ENCODE measurements around the gene RAPSN. TPM values are rescaled to one million over a fixed set of nuclear protein-coding genes. Genes with fewer than 3 reads are reported as not detected.

The RAPSN gene
- total RNA-seq, 1 donor from 2014 or later: 0.64 TPM

- DNase-seq: peak; percentile 76
- H3K27ac ChIP-seq: peak overlapping the region; percentile 95
- ATAC-seq: peak; percentile 8
- H3K9me3 ChIP-seq: no peaks in the 10 kb centered on the region
- H3K36me3 ChIP-seq: no peaks in the 10 kb centered on the region
- H3K4me1 ChIP-seq: peaks cover 27% of the 10 kb centered on the region
- intact Hi-C loops (cut with DNase I): no loop called here
- TF ChIP-seq CTCF (IDR thresholded peaks at IDR 0.05): no peak
- peak overlapping the region; percentile 25 for H3K4me3 ChIP-seq
- no peaks in the 10 kb centered on the region for H3K27me3 ChIP-seq
Measured at GRCh38 chr11:47393163-47394049, 55.5 kb downstream of the RAPSN start.

GRCh38 chr11:47392546-47393162 is 56.3 kb downstream of the RAPSN start:
- H3K36me3 ChIP-seq: no peaks in the 10 kb centered on the region
- peak overlapping the region; percentile 95 for H3K27ac ChIP-seq
- H3K9me3 ChIP-seq: no peaks in the 10 kb centered on the region
- no peak for TF ChIP-seq CTCF (IDR thresholded peaks at IDR 0.05)
- H3K4me3 ChIP-seq: no peak overlapping the region
- DNase-seq (no peak), ATAC-seq (no peak)
- H3K27me3 ChIP-seq: no peaks in the 10 kb centered on the region
- intact Hi-C loops (cut with DNase I): no loop called here
- peaks cover 29% of the 10 kb centered on the region for H3K4me1 ChIP-seq

DNA sequence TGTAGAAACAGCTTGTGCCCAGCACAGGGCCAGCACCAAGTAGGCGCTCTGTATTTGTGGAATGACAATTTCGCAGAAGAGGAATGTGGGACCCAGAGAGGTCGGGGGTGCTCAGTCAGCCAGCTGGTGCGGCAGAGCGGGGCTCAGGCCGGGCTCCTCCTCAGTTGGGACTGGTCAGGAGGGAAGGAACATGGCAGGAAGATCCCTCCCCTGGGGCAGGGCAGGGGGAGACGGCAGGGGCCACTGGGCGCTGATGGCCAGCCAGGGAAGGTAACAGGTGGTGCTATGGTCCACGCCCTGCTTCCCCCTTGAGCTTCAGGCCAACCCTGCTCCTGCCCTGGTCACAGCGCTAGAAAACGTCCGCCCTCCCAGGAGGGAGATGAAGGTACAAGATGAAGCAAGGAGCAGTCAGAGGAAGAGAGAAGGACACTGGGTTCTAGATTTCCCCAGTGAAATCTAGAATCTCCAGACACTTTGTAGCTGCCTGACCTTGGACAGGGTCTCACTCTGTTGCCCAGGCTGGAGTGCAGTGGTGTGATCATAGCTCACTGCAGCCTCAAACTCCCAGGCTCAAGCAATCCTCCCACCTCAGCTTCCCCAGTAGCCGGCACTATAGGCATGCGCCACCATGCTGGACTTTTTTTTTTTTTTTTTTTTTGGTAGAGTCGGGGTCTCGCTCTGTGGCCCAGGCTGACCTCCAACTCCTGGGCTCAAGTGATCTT is 57.1 kb downstream of the RAPSN start:
- intact Hi-C loops (cut with DNase I): no loop called here

GRCh38 chr11:47391077-47391583 is 57.8 kb downstream of the RAPSN start:
- TF ChIP-seq CTCF (IDR thresholded peaks at IDR 0.05): no peak
- no peak overlapping the region for H3K4me3 ChIP-seq
- DNase-seq (peak; percentile 87), ATAC-seq (peak; percentile 60)
- H3K27me3 ChIP-seq: no peaks in the 10 kb centered on the region
- H3K27ac ChIP-seq: peak overlapping the region; percentile 72
- intact Hi-C loops (cut with DNase I): no loop called here
- H3K4me1 ChIP-seq: peaks cover 29% of the 10 kb centered on the region
- H3K36me3 ChIP-seq: no peaks in the 10 kb centered on the region
- H3K9me3 ChIP-seq: no peaks in the 10 kb centered on the region

More for the DNA sequence above, 57.1 kb downstream of the RAPSN start:
- no peak for TF ChIP-seq CTCF (IDR thresholded peaks at IDR 0.05)
- H3K36me3 ChIP-seq: no peaks in the 10 kb centered on the region
- no peak for ATAC-seq
- no peaks in the 10 kb centered on the region for H3K9me3 ChIP-seq
- H3K27ac ChIP-seq: peak overlapping the region; percentile 72
- H3K4me1 ChIP-seq: peaks cover 29% of the 10 kb centered on the region
- no peaks in the 10 kb centered on the region for H3K27me3 ChIP-seq
- no peak overlapping the region for H3K4me3 ChIP-seq
- no peak for DNase-seq

DNA sequence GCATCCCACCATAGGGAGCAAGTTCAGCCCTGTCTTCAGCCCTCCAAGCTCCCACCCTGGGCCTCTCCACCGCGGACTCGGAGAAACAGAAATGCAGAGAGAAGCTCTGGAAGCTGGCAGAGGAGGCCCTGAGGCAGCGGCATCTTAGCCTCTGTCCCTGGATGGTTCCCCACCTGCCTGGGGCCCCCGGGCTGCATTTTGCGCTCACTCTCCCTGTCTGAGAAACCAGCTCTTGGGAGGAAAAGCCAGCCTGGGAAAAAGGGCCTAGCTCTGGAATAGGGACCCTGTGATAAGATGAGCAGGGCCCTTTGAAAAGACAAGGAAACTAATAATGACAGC is 58.5 kb downstream of the RAPSN start:
- Histone ChIP-seq H3K4me1 (peaks cover 28% of the 10 kb centered on the region), H3K9me3 (no peaks in the 10 kb centered on the region), H3K36me3 (no peaks in the 10 kb centered on the region), H3K27me3 (no peaks in the 10 kb centered on the region), H3K27ac (peak overlapping the region; percentile 72), H3K4me3 (no peak overlapping the region)
- DNase-seq (no peak), ATAC-seq (no peak)
- no peak for TF ChIP-seq CTCF (IDR thresholded peaks at IDR 0.05)
- intact Hi-C loops (cut with DNase I): no loop called here

Measured in upper lobe of right lung (tissue), 1 donor.